CD4-positive, alpha-beta T cell treated with Interleukin-21 for 1 hour (primary cell): ENCODE results near the gene ADAM10.
"Not testable (repeated sequence)": the region's sequence is repeated elsewhere in the genome, so short reads cannot be mapped to it uniquely, and the experiment has no call there.

Source experiments
- DNase-seq: peaks from one replicate; pipeline ENCODE4 v3.0.0-alpha.2; 2020

Gene ADAM10

DNA sequence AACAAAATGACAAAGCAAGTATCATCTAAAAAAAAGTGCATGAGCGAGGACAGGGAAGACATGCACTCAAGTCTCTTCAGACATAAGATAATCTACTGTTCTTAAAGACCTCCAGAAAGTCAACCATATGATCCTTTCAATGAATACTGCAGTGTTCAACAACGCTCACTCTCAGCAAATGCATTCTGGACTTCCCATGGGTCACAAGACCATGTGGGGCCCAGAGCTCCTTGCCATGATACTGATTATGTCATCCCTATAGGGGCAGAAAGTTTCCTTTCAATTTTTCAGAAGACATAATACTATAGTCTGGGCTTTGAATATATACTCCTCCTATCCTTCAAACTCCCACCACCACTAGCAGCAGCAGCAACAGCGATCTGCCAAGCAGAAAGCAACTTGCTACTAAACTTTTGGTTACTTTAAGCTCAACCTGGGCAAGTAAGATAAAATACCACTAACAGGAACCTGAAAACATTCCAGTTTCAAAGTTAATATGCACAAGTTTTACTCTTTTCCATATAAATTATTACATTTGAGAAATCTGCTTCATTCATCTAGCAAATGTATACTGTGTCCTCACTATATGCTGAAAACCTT is 143.5 kb downstream of the ADAM10 start:
- DNase-seq: no peak

DNA sequence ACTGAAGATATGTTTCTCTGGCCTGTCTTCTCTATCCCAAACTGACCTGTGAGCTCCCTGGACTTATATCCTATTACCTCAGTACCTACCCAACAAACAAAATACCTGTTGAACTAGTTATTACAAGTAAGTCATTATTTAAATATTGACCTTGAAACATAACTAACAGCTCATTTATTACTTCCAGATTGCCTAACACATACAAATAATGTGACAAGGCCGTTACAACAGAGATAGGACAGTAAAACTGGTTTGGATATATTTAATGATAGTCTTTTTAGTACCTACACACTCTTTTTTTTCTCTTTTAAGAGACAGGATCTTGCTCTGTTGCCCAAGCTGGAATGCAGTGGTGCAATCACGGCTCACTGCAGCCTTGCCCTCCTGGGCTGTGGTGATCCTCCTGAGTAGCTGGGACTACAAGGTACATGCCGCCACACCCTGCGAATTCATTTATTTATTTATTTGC is 145.0 kb downstream of the ADAM10 start:
- DNase-seq: no peak

DNA sequence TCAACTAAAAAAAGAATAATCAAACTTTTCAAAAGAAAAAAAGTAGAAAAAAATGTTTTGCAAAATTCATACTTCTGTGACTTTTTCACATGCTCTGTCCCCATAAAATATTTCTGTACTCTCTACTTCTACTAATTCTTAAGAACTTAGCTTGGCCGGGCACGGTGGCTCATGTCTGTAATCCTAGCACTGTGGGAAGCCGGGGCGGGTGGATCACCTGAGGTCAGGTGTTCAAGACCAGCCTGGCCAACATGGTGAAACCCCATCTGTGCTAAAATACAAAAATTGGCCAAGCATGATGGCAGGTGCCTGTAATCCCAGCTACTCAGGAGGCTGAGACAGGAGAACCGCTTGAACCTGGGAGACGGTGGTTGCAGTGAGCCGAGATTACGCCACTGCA is 145.6 kb downstream of the ADAM10 start:
- not testable (repeated sequence) for DNase-seq

DNA sequence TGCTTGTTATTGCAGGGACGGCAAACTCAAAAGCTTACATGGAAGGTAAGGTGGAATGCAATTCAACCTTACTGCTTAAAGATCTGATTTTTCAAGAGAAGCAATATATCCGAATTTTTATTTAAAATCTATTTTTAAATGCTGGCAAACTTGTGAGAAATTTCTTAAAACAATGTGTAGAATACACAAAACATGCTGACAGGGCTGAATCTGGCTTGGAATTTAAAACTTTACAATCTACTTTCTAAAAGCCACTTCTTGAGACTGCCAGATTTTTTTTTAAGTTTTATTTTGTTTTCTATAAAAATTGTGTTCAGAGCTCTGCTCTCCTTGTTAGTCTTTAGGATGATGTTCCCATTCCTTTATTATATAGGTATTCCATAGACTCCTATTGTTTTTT is 146.7 kb downstream of the ADAM10 start:
- DNase-seq: no peak

DNA sequence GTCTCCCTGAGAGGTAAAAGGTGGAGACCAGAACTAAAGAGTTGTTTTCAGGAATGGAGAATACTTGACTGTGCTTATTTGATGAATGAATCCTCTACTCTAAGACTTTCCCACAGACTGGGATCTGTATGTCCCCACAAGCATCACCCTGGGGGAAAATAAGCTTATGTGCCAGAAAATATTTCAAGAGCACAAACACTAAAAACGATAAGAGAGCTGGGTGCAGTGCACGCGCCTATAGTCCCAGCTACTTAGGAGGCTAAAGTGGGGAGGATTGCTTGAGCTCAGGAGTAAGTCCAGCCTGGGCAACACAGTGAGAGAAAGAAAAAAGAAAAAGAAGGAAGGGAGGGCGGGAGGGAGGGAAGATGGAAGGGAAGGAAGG is 150.7 kb downstream of the ADAM10 start:
- DNase-seq: no peak

DNA sequence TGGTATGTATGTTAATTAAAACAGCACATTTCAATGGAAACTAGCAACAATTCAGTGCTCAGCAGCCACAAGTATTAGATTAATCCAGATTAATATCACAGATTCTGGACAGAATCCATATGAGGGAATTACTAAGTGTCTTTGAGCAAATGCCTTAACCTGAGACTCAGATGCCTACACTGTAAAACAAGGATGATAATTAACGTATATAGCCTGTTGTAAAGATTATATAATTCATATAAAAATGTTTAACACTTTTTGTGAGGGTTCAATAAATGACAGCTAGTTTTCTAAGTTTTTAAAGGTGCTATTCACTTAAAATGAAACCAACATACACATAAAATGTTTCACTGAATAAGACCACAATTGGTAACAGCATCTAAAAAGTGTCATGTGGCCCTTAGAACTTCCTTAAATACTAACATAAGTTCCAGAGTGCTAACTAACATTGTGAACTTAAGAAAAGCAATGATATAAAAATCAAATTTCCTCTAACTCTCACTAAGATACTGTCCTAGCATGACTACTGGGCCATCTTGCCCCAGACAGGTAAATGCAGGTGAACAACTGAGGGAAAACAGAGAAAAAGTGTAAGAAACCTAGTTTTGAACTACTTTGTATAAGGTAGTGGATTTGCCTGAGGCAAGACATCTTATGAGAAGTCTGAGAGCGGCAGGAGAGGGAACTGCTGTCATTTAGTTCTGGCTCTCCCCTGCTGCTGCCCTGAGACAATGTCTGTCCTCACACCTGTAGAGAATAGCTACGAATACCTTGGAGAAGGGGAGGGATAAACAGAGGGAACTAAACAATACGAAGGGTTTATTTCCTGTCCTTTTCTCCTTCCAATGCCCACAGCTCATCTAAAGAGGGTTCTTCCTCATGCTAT is 151.3 kb downstream of the ADAM10 start:
- DNase-seq: no peak

DNA sequence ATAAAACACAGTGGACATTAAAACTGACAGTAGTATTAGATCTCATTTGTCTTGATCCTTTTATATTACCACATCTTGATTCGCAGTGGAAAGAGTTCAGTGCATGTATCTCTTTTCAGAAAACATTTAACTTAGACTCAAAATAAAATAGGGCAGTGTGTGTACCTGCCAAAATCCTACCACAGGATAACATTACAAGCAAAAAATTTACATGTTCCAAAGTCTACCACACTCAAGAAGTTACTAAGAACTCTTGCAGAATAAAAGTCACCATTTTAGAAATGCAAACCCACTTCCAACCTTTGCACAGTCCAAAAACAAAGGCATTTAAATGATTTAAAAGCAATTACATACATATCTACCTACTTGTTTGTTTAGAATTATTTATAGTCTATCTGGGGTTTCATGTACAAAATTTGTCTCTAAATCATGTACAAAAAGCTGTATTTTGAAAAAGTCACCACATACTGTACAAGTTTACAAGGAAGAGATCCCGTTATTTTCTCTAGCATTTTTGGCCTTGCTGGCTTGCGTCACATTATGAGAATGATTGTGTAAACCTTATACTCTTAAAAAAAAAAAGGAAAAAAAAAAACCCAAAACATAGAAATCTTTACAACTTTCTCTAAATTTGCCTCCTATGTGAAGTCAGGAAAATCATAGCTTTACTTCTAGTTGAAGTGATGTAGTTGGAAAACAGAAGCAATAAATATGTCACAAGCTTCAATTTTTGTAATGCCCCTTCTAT is 153.8 kb downstream of the ADAM10 start:
- no peak for DNase-seq

DNA sequence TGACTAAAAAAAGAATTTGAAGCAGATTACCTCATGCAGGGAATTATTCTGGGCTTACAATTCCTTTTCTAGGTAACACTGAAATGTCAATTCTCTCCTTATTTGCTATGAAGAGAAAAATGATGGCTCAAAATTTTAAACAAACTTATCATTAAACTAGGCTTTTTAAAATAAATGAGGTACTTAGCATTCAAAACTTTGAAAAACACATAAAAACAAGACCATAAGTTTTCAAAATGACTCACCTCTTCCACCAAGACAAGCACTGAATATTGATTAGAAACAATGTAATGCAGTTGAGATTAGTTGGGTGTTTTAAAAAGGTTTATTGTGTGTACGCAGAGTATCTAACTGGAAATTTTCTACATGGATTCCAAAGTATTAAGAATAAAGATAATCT is 154.6 kb downstream of the ADAM10 start:
- no peak for DNase-seq

DNA sequence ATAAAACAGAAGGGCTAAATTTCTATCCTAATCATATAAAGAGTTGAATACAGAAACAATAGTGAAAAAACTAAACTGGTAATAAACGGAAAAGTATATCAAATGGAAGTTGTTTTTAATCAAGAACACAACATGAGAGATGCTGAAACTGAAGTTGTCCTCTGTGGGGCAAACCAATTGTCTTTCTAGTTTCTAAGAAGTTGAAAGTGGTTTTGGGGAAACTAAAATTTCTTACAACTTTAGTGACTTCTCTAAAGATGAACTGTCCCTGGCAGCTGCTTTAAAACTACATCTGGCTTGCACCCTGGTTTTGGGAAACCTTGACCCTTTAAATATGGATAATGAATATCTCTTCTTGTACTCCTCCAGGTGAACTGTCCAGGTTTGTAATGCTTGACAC is 155.6 kb downstream of the ADAM10 start:
- no peak for DNase-seq

DNA sequence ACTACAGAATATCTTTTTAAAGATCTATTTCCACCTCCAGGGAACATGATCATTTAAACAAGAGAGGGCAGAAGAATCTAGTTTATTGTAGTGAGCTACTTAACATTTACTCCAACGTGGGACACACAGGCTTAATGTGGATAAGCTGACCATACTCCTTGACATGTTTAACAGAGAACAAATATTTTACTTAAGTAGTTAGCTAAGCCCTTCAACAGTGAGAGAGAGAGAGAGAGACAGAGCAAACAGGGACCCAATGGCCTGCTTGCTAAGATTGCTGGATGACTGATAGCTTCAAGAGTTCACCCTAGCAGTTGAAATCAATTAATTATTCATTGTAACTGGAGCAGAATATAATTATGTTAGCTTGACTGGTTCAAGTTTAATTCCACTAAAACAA is 158.6 kb downstream of the ADAM10 start:
- DNase-seq: no peak

DNA sequence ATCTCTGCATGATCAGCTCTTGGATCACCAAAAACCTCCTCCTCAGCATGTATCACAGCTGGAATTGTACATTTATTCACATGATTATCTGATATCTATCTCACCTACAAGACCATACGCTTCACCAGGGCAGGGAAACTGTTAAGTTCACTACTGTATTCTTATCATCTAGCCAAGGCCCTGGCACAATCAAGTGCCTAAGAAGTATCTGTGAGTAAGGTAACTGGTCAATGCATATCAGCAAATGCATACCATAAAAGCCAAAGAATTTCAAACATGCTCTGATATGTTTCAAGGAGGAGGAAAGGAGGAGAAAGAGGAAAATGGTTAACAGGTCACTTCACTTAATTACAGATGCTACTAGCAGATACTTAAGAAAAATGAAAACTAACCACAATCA is 159.3 kb downstream of the ADAM10 start:
- no peak for DNase-seq

DNA sequence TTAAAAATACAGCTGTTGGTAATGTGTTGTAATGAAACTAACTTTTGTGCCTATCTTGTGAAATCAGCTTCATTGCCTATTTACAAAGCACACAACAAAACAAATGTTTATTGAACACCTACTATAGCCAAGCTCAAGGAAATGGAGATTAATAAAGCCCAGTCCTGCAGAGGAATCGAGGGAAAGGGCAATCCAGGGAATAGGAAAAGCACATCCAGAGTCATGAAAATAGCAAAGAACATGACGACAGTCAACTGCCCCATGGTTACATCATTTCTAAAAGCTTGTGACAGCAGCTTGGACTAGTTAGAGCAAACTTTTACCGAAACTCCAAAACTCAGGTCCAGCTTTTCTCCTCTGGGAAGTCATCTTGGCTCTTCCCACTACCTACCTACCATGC is 160.5 kb downstream of the ADAM10 start:
- DNase-seq: no peak

DNA sequence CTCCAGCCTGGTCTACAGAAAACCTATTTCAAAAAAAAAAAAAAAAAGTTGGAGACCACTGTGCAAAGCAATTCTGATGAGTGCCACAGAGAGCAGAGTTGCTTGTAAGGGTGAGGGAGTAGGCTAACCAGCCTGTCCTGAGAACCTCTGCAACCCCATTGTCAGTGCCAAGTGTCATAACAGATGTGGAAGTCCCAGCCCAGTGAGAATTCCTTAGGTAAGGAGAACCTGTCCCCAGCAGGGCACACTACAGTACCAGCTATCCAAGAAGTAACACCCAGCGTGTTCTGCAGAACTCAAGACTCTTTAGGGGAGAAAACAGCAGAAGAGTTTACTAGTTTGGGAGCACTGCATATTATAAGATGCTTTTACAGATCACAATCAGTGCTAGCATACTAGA is 161.4 kb downstream of the ADAM10 start:
- no peak for DNase-seq

DNA sequence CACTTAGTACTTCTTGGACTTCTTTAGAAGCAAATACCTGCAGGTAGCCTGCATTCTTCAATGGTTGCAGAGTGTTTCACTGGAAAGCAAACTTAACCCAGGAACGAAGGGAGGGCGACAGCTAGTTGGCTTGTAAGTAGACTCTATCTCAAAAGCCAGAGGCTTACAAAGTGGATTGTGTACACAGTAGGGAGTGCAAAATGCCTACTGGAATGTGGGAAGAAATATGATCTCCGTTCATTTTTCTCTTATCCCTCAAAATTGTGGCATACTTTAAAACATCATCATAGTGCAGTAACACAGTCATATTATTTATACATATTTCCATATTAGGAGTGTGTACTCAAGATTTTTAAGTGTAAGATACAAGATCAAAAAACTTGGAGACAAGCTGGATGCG is 162.0 kb downstream of the ADAM10 start:
- DNase-seq: no peak

DNA sequence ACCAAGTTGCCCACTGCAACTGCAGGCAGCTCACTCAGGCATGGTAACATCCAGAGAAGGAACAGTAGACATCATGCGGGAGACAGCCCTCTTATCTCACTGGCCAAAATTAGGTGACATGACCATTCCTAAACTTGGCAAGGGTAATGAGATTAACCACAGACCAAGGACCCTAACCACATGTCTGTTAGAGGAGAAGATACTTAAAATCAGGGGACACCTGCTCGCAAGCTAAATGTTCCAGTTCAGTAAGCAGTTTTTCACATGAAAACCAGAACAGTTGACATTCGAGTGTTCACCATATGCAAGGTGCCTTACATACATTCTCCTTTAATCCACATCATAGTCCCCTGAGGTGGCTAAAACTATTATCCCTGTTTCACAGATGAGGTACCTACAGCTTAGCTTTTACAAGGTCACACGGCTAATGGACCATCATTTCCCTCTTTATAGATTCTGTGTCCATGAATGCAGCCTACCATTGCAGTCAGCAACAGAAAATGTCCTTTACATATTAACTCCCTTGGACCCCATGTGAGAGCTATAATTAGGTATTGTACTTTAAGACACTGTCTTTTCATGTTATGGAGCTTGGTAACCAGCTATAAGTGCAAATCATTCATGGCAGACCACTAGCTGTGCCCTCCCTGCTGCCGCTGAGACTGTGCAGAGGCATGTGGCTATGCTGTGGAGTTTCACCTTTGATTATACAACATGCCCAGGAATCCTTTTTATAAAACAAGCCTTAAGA is 163.6 kb downstream of the ADAM10 start:
- DNase-seq: no peak

DNA sequence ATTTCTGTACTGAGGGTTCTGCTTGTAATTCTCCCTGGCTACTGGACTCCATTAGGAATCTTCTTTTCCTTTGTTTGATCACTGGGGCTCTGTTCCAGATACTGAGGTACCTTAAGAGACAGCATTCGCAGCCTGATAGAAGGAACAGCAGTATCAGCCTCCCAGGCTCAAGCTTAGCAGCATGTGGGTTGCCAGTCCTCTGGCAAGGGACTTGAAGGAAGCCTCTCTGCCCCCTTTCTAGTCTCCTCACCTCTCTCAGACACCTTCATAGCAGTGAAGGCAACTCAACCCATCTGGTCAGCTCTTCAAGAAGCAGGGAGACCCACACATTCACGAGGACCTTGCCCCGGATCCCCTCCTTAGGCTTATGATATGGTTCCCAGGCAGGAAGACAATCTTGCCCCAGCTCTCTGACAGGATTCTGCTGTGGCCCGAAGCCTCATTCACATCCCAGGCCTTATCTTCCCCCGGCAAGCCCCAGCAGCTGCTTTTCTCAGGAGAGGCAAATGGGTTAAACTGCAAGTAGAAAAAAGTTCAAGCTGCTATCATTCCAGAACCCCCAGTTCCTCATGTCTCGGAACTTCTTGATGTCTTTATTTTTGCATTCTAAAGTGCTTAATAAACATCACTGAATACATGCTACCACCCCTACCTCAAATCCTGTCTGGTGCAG is 164.6 kb downstream of the ADAM10 start:
- DNase-seq: no peak

DNA sequence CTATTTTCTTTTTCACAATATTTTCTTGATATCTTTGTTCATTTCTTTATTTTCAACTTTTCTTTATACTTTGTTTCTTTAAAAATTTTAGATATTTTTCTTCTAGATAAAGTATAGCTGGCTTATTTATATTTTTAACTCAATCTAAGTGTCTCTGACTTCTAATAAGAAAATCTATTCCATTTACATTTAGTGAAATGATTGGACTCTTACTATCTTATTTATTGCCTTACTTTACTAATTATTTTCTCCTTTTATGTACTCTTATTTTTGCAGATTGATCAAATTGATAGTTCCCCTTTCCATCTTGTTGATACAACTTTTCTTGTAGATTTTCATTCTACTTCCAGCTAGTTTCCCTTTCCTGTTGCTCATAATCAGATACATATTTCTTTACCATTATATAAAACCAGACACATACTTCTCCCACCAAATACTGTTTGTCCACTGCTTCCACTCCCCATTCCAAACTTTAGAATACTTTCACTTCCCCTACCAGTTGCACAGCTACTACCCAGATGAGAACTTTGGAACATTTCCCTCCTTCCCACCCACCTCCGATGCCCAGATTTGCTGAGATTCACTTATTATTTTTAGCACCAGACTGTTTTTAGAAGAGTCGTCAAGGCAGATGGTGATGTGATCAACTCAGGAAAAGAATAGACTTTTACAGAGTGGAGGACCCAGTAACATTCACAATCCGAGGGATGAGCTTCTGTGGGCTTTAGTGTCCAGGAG is 166.2 kb downstream of the ADAM10 start:
- DNase-seq: no peak

DNA sequence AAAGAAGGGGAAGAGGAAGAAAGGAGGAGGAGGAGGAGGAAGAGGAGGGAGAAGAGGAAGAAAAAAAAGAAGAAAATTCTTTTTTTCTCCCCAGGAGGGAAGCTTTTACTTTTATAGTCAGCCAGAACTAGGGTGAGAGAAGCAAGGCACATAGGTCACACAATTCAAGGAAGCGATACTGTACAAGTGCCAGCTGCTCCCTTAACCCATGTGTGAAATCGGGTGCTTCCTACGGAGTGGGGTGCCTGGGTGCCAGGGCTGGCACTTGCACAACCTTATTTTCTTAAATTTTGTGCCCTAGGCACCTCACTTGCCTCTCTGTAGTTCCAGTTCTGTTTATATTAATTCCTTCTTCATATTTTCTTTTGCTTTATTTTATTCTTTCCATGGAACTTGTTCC is 167.3 kb downstream of the ADAM10 start:
- DNase-seq: no peak

DNA sequence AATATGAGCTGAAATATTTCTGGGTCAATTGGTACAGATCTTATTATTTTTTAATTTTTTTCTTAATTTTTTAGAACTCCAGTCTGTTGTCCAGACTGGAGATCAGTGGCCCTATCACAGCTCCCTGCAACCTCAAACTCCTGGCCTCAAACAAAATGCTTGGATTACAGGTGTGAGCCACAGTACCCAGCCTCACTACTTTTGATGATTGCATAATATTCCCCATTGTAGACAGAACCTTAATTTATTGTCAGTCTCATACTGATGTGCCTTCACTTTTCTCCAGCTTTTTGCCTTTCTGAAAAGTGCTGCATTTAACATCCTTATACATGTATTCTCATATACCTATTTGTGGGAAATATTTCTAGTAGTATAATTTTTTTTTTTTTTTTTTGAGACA is 172.8 kb downstream of the ADAM10 start:
- DNase-seq: no peak

DNA sequence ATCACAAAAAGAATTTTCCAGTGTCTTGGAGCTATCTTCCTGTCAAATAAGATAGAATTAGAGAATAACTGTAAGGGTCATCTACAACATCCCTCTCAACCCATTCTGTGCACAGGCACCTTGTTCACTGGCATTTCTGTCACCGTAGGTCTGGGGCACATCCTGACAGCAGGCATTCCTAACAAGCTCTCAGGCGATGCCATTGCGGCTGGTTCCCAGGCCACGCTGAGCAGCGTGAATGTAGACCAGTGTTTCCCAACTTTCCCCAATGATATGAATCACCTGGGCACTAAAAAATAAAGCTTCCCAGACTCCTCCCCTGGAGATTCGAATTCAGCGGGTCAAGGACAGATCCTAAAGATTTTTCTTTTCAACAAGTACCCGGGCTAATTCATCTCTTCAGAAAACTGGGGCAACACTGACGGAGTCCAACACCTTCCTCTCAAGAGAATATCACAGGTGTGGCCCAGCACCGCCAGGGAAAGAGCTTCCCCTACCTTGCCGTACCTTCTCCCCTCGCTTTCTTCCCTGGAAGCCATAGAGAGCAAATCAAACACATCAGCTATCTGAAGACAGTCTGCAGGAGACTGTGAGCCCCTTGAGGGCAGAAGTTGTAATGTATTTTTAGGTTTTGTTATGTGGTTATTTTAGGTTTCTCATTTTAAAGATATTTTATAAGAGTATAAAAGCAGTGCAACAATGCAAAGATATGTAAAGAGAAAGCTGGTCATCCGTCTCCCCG is 174.3 kb downstream of the ADAM10 start:
- no peak for DNase-seq

DNA sequence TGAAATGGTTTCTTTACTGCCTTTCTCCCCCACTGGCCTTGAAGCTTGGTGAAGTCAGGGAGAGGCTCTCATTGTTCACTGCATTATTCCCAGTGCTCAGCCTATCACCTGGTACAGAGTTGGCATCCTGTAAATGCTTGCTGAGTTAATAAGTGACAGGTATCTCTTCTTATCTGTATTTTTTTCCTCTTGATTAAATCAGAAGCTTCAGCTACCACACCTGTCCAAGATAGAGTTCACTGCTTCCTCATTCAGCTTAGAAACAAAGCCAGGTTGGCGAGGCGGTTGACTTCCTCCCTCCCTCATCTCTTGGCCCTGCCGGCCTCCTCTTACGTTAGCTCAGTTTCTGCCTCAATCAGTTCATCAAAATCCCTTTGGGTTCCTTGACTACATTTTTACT is 174.9 kb downstream of the ADAM10 start:
- DNase-seq: no peak
